Smooth muscle cell of the brain vasculature (primary cell): ENCODE results near the gene SLC2A4.

Source experiments
- DNase-seq: peaks from one replicate; pipeline ENCODE4 v3.0.0-alpha.2; 2012; ENCODE audit warnings: low read depth, low spot score

Gene SLC2A4

GRCh38 chr17:7266784-7267183 lies 14.7 kb upstream of the SLC2A4 start:
- DNase-seq = no peak

- DNase-seq = no peak
Observed at GRCh38 chr17:7279448-7279847, 2.1 kb upstream of the SLC2A4 start.

DNA sequence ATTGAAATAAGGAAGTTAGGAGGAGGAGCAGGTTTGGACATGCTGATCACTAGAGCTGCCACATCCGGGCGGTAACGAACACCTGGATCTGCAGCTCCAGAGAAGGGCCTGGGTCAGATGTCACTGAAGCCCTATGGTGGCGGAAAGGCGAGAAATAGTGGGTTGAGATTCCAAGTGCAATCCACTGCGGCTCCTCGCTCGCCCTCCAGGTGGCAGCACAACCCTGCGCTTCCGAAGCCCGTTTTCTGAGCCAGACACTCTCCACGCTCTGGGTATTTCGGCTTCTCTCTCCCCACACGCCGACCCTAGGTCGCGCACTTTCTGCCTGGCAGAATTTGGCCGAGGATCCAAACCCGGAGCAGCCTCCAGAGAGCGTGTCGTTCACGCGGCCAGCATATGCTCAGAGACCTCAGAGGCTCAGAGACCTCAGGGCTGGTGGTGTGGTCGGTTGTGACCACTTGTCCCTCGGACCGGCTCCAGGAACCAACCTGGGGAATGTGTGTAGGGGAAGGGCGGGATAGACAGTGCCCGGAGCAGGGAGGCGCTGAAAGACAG lies 922 bp upstream of the SLC2A4 start:
- DNase-seq = peak; percentile 57

- DNase-seq = no peak
Observed at GRCh38 chr17:7281953-7282751, 634 bp downstream of the SLC2A4 start.

- no peak for DNase-seq
Observed at GRCh38 chr17:7282752-7283321, 1.3 kb downstream of the SLC2A4 start.

DNA sequence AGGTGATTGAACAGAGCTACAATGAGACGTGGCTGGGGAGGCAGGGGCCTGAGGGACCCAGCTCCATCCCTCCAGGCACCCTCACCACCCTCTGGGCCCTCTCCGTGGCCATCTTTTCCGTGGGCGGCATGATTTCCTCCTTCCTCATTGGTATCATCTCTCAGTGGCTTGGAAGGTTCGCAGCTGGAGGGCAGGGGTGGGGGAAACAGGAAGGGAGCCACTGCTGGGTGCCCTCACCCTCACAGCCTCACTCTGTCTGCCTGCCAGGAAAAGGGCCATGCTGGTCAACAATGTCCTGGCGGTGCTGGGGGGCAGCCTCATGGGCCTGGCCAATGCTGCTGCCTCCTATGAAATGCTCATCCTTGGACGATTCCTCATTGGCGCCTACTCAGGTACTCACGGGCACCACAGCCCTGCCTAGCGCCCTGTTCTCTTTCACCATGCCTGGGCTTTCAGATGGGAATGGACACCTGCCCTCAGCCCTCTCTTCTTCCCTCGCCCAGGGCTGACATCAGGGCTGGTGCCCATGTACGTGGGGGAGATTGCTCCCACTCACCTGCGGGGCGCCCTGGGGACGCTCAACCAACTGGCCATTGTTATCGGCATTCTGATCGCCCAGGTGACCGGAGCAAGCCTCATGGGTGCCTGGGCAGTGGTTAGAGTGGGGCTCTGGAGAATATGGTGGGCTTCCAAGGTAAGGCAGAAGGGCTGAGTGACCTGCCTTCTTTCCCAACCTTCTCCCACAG lies 2.1 kb downstream of the SLC2A4 start:
- no peak for DNase-seq

GRCh38 chr17:7284911-7285310 lies 3.4 kb downstream of the SLC2A4 start:
- no peak for DNase-seq

GRCh38 chr17:7285679-7286078 lies 4.2 kb downstream of the SLC2A4 start:
- DNase-seq = no peak

- DNase-seq = no peak
Observed at GRCh38 chr17:7289256-7290032, 7.9 kb downstream of the SLC2A4 start.

DNA sequence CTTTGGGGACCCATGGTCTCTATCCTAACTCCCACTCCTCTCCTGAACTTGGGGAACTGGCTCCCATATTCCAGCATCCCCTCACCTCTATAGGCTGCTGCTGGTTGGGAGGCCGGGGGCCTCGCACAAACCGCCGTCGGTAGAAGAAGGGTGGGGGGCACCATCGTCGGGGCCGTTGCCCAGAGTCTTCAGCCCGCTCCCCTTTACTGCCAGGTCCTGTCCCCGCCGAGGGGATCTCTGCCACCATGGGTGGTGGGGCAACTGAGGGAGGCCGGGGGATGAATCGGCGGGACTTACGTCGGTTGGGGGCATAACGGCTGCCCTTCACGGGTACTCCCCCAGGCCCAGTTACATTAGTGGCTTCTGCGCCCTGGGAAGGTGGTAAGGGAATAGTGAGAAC lies 8.6 kb downstream of the SLC2A4 start:
- no peak for DNase-seq

GRCh38 chr17:7290685-7291084 lies 9.2 kb downstream of the SLC2A4 start:
- no peak for DNase-seq

GRCh38 chr17:7292194-7292593 lies 10.7 kb downstream of the SLC2A4 start:
- DNase-seq = no peak

GRCh38 chr17:7292729-7293128 lies 11.2 kb downstream of the SLC2A4 start:
- DNase-seq = no peak

DNA sequence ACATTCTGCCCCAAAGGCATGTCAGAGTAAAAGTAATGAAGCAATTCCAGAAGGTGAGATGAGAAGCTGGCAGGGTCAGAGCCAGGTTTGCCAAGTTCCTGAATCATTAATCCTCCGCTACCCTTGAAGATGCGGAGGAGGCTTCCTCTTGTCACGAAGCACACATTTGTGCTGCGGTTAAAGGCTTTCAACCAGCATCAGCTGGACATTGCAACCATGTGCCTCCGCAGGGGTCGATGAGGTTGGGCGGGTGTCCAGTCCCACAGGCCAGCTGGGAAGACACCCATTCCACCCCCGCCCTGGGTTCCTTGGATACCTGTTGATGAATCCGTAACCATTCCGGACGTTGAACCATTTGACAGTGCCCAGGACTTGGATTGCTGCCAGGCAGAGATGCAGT lies 11.6 kb downstream of the SLC2A4 start:
- DNase-seq = no peak

- no peak for DNase-seq
Observed at GRCh38 chr17:7293816-7294613, 12.5 kb downstream of the SLC2A4 start.

DNA sequence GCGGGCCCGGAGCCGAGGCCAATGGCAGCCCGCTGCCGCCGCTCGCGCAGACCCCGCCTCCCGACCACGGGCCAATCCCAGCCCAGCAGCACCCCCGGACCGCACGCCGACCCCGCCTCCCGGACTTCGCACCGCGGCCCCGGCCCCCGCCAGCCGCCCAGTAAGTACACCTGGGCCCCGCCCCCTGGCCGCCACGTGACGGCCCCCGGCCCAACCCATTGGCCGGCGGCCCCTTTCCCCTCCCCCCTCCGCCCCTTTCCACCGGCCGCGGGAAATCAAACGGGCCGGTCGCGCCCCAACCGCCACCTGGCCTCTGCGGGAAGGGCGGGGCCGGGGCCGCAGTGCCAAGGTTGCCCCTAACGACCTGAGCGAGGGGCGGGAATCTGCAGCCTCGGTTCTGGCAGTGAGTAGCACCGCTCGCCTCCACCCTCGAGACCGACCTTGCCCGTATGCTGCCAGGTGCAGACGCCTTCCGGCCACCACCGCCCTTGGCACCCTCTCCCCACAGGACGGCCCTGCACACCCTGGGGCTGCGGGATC lies 13.2 kb downstream of the SLC2A4 start, which contains the start of gene YBX2:
TSS of gene YBX2 (minus strand) at position 26 of the 540 bp plus-strand sequence. CDS start 139 bp downstream, outside the sequence.
- no peak for DNase-seq

DNA sequence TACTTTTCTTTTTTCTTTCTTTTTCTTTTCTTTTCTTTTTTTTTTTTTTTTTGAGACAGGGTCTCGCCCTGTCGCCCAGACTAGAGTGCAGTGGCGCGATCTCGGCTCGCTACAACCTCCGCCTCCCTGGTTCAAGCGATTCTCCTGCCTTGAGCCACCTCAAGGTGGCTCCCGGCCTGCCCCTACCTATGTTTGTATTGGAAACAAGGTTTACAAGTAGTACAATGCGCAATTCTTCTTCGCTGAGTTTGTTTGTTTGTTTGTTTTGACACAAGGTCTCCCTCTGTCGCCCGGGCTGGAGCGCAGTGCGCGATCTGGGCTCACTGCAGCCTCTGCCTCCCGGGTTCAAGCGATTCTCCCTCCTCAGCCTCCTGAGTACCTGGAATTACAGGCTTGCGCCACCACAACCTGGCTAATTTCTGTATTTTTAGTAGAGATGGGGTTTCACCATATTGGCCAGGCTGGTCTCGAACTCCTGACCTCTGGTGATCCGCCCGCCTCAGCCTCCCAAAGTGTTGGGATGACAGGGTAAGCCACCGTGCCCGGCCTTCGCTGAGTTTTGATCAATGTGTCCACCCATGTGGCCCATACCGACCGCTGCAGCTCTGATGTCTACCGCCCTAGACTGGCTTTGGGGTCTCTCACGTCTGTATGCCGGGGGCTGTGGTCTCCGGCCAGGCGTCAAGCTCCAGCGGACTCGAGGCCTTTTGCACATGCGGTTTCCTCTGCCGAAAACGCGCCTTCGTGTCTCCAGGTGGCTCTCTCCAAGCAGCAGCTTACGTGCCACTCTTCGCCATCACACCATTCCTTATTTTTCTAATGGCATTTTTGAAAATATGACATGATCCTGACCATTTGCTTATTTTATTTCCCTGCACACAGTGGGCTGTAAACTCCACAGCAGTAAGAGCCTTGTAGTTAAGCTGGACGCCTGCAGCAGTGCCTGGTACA lies 14.0 kb downstream of the SLC2A4 start:
- DNase-seq = no peak

GRCh38 chr17:7296189-7296861 lies 14.8 kb downstream of the SLC2A4 start:
- no peak for DNase-seq

- DNase-seq = no peak
Observed at GRCh38 chr17:7304179-7304578, 22.7 kb downstream of the SLC2A4 start.
